K562 (cell line): ENCODE measurements around the gene TMEM225B.

Experiments
- GABPA ChIP-seq: fragments of 200-800 bp; sonication (Bioruptor generic); conservative IDR thresholded peaks from 2 replicates; pipeline ENCODE4 v1.6.1; 2016; ENCODE audit warnings: low read depth, missing genetic modification characterization, missing compliant biosample characterization
- MYNN ChIP-seq, 2 experiments: sonication (generic); formaldehyde crosslinking in 1 of 2; IDR thresholded peaks; 2 replicates each; pipeline versions ENCODE4 v1.5.0 to v1.6.1; 2016 to 2020; ENCODE audit warnings: antibody characterized with exemption in 1 of 2, missing genetic modification reagents in 1 of 2
- RFX1 ChIP-seq: fragments of 450-650 bp; IDR thresholded peaks from 2 replicates; pipeline ENCODE4 v1.6.1; 2016; ENCODE audit warnings: mild to moderate bottlenecking, moderate library complexity
- TBP ChIP-seq: optimal IDR thresholded peaks from 2 replicates; pipeline ENCODE3; 2011; ENCODE audit warnings: low read depth, low read length, improper control_type of control experiment
- YY1 ChIP-seq, 3 experiments: IDR thresholded peaks; 2 replicates each; pipeline ENCODE4 v1.6.1; 2011; ENCODE audit warnings: low read length in 2 of 3, mild to moderate bottlenecking in 2 of 3, moderate library complexity in 2 of 3, borderline replicate concordance in 1 of 3, control low read depth in 1 of 3, low read depth in 1 of 3; ENCODE audit not compliant: insufficient read depth in 3 of 3, insufficient replicate concordance in 2 of 3, control insufficient read depth in 1 of 3, insufficient read length in 1 of 3; ENCODE audit errors: extremely low read depth in 1 of 3
- ZNF76 ChIP-seq: fragments of 250-450 bp; sonication (Bioruptor Pico); IDR thresholded peaks from 2 replicates; pipeline ENCODE4 v1.4.0; 2020; ENCODE audit warnings: mild to moderate bottlenecking, moderate library complexity, borderline replicate concordance
- ZNF780A ChIP-seq: fragments of 250-450 bp; sonication (Bioruptor Pico); IDR thresholded peaks from 2 replicates; pipeline ENCODE4 v1.5.0; 2021; ENCODE audit warnings: mild to moderate bottlenecking
- TF ChIP-seq, protein P1 (sequence below), 3 experiments: IDR thresholded peaks in 2 of 3; conservative IDR thresholded peaks in 1 of 3; 2 replicates each; pipeline ENCODE4 v1.5.1; 2011 to 2012; ENCODE audit warnings: low read length in 3 of 3, mild to moderate bottlenecking in 3 of 3, control low read depth in 2 of 3, improper control_type of control experiment in 1 of 3, inconsistent platforms in 1 of 3, low read depth in 1 of 3, mixed read lengths in 1 of 3, moderate library complexity in 1 of 3; ENCODE audit not compliant: insufficient read depth in 2 of 3

DNA sequence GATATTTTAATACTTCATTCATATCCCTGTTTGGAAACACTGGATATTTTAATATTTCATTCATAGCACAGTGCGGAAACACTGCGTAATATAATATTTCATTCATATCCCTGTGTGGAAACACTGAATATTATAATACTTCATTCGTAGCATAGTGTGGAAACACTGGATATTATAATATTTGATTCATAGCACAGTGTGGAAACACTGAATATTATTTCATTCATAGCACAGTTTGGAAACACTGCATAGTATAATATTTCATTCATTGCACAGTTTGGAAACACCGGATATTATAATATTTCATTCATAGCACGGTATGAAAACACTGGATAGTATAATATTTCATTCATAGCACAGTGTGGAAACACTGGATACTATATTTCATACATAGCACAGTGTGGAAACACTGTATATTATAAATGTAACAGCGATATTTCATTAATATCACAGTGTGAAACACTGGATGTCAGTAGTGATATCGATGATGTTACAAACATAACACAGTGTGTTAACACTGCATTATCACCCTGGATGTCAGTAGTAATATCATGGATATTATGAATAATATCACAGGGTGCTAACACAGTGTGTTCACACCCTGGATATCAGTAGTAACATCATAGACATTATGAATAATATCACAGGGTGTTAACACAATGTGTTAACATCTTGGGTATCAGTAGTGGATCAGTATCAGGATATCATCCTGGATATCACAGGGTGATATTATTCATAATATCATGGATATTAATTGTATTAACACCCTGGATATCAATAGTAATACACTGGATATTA lies 2.9 kb upstream of the TMEM225B start:
- no peak for TF ChIP-seq YY1 (IDR thresholded peaks at IDR 0.05; ENCODE audit: borderline replicate concordance in 1 of 3, control insufficient read depth in 1 of 3, extremely low read depth in 1 of 3, insufficient read depth in 3 of 3, insufficient read length in 1 of 3, insufficient replicate concordance in 2 of 3, low read depth in 1 of 3, low read length in 2 of 3)
- TF ChIP-seq, protein P1, sequence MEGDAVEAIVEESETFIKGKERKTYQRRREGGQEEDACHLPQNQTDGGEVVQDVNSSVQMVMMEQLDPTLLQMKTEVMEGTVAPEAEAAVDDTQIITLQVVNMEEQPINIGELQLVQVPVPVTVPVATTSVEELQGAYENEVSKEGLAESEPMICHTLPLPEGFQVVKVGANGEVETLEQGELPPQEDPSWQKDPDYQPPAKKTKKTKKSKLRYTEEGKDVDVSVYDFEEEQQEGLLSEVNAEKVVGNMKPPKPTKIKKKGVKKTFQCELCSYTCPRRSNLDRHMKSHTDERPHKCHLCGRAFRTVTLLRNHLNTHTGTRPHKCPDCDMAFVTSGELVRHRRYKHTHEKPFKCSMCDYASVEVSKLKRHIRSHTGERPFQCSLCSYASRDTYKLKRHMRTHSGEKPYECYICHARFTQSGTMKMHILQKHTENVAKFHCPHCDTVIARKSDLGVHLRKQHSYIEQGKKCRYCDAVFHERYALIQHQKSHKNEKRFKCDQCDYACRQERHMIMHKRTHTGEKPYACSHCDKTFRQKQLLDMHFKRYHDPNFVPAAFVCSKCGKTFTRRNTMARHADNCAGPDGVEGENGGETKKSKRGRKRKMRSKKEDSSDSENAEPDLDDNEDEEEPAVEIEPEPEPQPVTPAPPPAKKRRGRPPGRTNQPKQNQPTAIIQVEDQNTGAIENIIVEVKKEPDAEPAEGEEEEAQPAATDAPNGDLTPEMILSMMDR (IDR thresholded peaks at IDR 0.05 in 2 of 3, conservative IDR thresholded peaks at IDR 0.05 in 1 of 3; ENCODE audit: insufficient read depth in 2 of 3, low read depth in 1 of 3, low read length in 3 of 3), result no peak
- no peak for TF ChIP-seq MYNN (IDR thresholded peaks at IDR 0.05)
- TF ChIP-seq MYNN (CRISPR knock-in tag; IDR thresholded peaks at IDR 0.05), result no peak
- no peak for TF ChIP-seq ZNF780A (CRISPR knock-in tag)
- no peak for TF ChIP-seq TBP
- TF ChIP-seq GABPA (tag), result no peak
- no peak for TF ChIP-seq ZNF76 (CRISPR knock-in tag)
- TF ChIP-seq RFX1, result no peak
